ENCODE measurements around the gene PHYHD1. TPM values are rescaled to one million over a fixed set of nuclear protein-coding genes. Genes with fewer than 3 reads are reported as not detected.

The PHYHD1 gene
- polyA plus RNA-seq (ENCODE audit: insufficient read depth in 1 of 5, insufficient read length in 5 of 5, low replicate concordance in 1 of 5), result 10 to 100 TPM; 33.0 to 48.7 (median 41.8) TPM
- long read RNA-seq, donor 1, partial matches to known transcripts, result 6 of 7 reads
- long read RNA-seq, donor 1, other reads (novel, unspliced or antisense), result 0 of 7 reads
- long read RNA-seq, donor 2, result 0 reads
- long read RNA-seq, donor 3, partial matches to known transcripts, result 0 of 1 reads
- long read RNA-seq, donor 3, other reads (novel, unspliced or antisense), result 0 of 1 reads
- long read RNA-seq, donor 4, result 0 reads
- long read RNA-seq, donor 5, partial matches to known transcripts, result 7 of 8 reads
- long read RNA-seq, donor 5, other reads (novel, unspliced or antisense), result 0 of 8 reads
- long read RNA-seq, donor 6, partial matches to known transcripts, result 8 of 8 reads
- long read RNA-seq, donor 6, other reads (novel, unspliced or antisense), result 0 of 8 reads
- long read RNA-seq, donor 7, result 0 reads
- long read RNA-seq, donor 8, result 0 reads

- no peak for DNase-seq
These were observed at the start of gene PHYHD1 for GRCh38 chr9:128920381-128921058. PHYHD1 (plus strand) TSS chr9:128920982; CDS start chr9:128922324, 1,342 bp downstream.

- no peak for DNase-seq
These were observed 42.9 kb upstream of the PHYHD1 start for GRCh38 chr9:128877852-128878251.

- DNase-seq, result peak; percentile 96 to 97
These were observed 38.7 kb upstream of the PHYHD1 start, which contains the start of the genes KYAT1 and LRRC8A for GRCh38 chr9:128881884-128882676. KYAT1 (minus strand) TSS chr9:128881950; CDS start chr9:128845405, 36,545 bp downstream. LRRC8A (plus strand) TSS chr9:128882133; CDS start chr9:128907165, 25,032 bp downstream.

- no peak for DNase-seq
These were observed 37.8 kb upstream of the PHYHD1 start for GRCh38 chr9:128882677-128883603.

- no peak for DNase-seq
These were observed 36.6 kb upstream of the PHYHD1 start for GRCh38 chr9:128884164-128884563.

GRCh38 chr9:128885376-128885775 lies 35.4 kb upstream of the PHYHD1 start:
- DNase-seq, result no peak

GRCh38 chr9:128885798-128886197 lies 35.0 kb upstream of the PHYHD1 start:
- DNase-seq, result no peak

- DNase-seq, result no peak
These were observed 34.4 kb upstream of the PHYHD1 start for GRCh38 chr9:128886211-128886891.

- no peak for DNase-seq
These were observed 33.7 kb upstream of the PHYHD1 start for GRCh38 chr9:128887049-128887448.

- DNase-seq, result no peak
These were observed 32.9 kb upstream of the PHYHD1 start for GRCh38 chr9:128887914-128888350.

- DNase-seq, result no peak
These were observed 29.2 kb upstream of the PHYHD1 start for GRCh38 chr9:128891321-128892220.

GRCh38 chr9:128892221-128892921 lies 28.4 kb upstream of the PHYHD1 start:
- peak; percentile 53 to 56 for DNase-seq

- no peak for DNase-seq
These were observed 27.4 kb upstream of the PHYHD1 start for GRCh38 chr9:128893354-128893753.

GRCh38 chr9:128894764-128895163 lies 26.0 kb upstream of the PHYHD1 start:
- no peak for DNase-seq

GRCh38 chr9:128895556-128895955 lies 25.2 kb upstream of the PHYHD1 start:
- no peak for DNase-seq

- no peak for DNase-seq
These were observed 22.4 kb upstream of the PHYHD1 start for GRCh38 chr9:128898382-128898781.

- DNase-seq, result no peak
These were observed 21.8 kb upstream of the PHYHD1 start for GRCh38 chr9:128898845-128899565.

Measured in right lung (tissue), 10 donors.